Naive thymus-derived CD8-positive, alpha-beta T cell (primary cell): Measurements from ENCODE around the gene LSAMP. TPM values are rescaled to one million over a fixed set of nuclear protein-coding genes. Genes with fewer than 3 reads are reported as not detected.

ENCODE experiments used
- ATAC-seq, 2 donors: fragments of 150-1000 bp; cut with Tn5 transposase in 1 of 2; sonication (Bioruptor Pico), chemical (Tn5 transposase) in 1 of 2; 1 replicate in 1 of 2; 2 replicates in 1 of 2; pipeline ENCODE4 v1.10.0; 2021; ENCODE audit warnings: mild to moderate bottlenecking in 2 of 2, moderate library complexity in 2 of 2
- POLR2A ChIA-PET: fragments of 350-600 bp; sonication (Branson Sonifier 250); formaldehyde crosslinking; loops from one replicate; lab custom pipeline; 2021; ENCODE audit warnings: antibody characterized with exemption; lab: Charles Lee
- DNase-seq, 10 donors: peaks; one replicate each; pipeline versions ENCODE4 v3.0.0 to v3.0.0-alpha.2; 2020 to 2022
- H3K27ac Mint-ChIP-seq, 10 donors: one replicate each; pipeline ENCODE4 v1.8.0; 2020 to 2022; ENCODE audit warnings: mild to moderate bottlenecking in 10 of 10, mixed read lengths in 10 of 10, moderate library complexity in 4 of 10, inconsistent platforms in 1 of 10
- H3K27me3 Mint-ChIP-seq, 5 donors: one replicate each; pipeline ENCODE4 v1.8.0; 2021 to 2022; ENCODE audit warnings: mixed read lengths in 5 of 5
- H3K36me3 Mint-ChIP-seq, 3 donors: one replicate each; pipeline ENCODE4 v1.8.0; 2020 to 2022; ENCODE audit warnings: mixed read lengths in 3 of 3, mild to moderate bottlenecking in 2 of 3, inconsistent platforms in 1 of 3
- H3K4me1 Mint-ChIP-seq, 4 donors: one replicate each; pipeline ENCODE4 v1.8.0; 2021 to 2022; ENCODE audit warnings: mixed read lengths in 4 of 4
- H3K4me3 Mint-ChIP-seq, 10 donors: one replicate each; pipeline ENCODE4 v1.8.0; 2020 to 2022; ENCODE audit warnings: mild to moderate bottlenecking in 10 of 10, mixed read lengths in 10 of 10, moderate library complexity in 6 of 10, inconsistent platforms in 1 of 10
- H3K9me3 Mint-ChIP-seq, 9 donors: one replicate each; pipeline ENCODE4 v1.8.0; 2020 to 2022; ENCODE audit warnings: mixed read lengths in 9 of 9, mild to moderate bottlenecking in 3 of 9, inconsistent platforms in 1 of 9, moderate library complexity in 1 of 9
- polyA plus RNA-seq, 3 donors: library from polyadenylated mRNA; unstranded; fragments of 300-500 nt; fragmentation: Illumina TruSeq; gene quantifications; one replicate each; pipeline ENCODE4 v1.2.3, GENCODE V29; 2021
- total RNA-seq, 8 experiments: library from RNA in 2 of 8; stranded (reverse) in 2 of 8; gene quantifications; one replicate each; pipeline ENCODE4 v1.2.3 and lab custom pipeline; 2021 to 2026

LSAMP gene
- total and polyA plus RNA-seq, 5 experiments from 2014 or later: not detected

DNA sequence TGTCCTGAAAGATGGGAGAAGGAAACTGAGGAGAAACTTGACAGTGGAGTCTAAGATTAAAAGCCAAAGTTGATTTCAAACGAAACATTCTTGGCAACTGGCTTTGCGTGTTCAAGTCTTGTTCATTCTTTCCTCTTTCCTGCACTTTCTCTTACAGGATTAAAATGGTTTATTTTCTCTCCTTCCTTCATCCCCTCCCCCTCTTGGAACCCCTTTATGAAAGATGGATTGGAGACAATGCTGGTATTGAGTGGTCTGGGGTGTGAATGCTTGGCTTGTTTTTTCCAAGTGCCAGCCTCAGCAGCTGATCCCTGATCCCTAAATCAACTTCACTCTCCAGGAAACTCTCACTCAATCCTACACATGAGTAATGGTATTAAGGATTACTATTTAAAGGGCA lies 703 bp upstream of the LSAMP start:
- no peaks in the 10 kb centered on the region for H3K4me1 Mint-ChIP-seq
- peaks cover 0 to 15% (median 0%) of the 10 kb centered on the region in 3 donors for H3K36me3 Mint-ChIP-seq
- H3K27me3 Mint-ChIP-seq: peaks cover 7 to 23% (median 7%) of the 10 kb centered on the region in 5 donors
- H3K9me3 Mint-ChIP-seq: peaks cover 0 to 10% (median 8%) of the 10 kb centered on the region in 9 donors
- H3K27ac Mint-ChIP-seq: no peak overlapping the region
- no peak for DNase-seq
- H3K4me3 Mint-ChIP-seq: no peak overlapping the region
- no peak for ATAC-seq
- POLR2A ChIA-PET: no interaction called here

DNA sequence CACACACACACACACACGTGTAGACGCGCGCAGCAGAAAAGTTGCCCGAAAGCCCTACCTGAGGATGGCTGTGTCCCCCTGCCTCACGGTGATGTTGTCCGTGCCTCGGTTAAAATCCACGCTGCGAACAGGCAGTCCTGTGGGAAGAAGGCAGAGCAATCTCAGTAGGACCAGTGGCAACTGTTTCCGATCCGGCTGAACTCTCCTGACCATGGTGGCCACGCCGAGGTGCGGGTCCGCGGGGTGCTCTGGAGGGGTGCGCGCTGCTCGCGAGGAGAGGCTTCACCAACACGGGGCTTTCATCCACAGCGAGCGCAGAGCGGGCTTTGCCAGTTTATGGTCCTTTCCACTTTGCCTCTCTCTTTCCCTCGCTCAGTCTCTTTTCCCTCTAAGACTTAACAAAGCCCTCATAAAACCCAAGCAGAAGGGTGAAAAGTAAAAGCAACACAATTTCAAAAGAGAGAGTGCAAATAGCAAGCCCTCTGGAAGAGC lies 422 bp downstream of the LSAMP start:
- POLR2A ChIA-PET: no interaction called here
- DNase-seq: no peak
- Mint-ChIP-seq H3K27ac (no peak overlapping the region), H3K27me3 (peaks cover 7 to 23% (median 7%) of the 10 kb centered on the region in 5 donors), H3K36me3 (peaks cover 0 to 15% (median 0%) of the 10 kb centered on the region in 3 donors), H3K4me3 (no peak overlapping the region), H3K9me3 (peaks cover 0 to 10% (median 8%) of the 10 kb centered on the region in 9 donors), H3K4me1 (no peaks in the 10 kb centered on the region)
- no peak for ATAC-seq

DNA sequence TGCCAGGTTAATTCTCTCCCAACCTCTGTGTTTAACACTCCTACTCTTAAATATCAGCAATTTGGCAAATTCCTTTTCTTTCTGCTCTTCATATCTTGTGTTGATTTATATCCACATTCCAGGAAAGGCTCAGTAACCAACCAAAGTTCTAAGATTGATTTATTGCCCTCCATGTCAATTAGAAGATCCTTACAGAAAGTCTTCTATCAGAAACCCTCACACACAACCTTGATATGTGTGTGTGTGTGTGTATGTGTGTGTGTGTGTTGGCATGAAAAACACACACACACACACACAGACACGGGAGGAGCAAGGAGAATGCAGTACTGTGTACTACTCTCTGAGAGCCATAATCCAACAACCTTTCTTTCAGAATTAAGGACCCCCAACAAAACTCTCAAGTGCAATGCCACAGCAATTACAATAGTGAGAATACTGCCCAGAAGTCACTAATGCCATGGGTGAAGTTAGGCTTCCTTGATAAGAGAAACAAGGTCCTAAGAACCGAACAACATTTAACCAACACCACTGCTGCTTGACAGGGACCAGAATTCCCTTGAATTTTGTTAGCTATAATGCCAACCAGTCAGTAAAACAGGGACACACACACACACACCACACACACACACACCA lies 1.1 kb downstream of the LSAMP start:
- POLR2A ChIA-PET: no interaction called here
- H3K9me3 Mint-ChIP-seq: peaks cover 0 to 10% (median 8%) of the 10 kb centered on the region in 9 donors
- no peaks in the 10 kb centered on the region for H3K4me1 Mint-ChIP-seq
- no peak overlapping the region for H3K4me3 Mint-ChIP-seq
- DNase-seq: no peak
- H3K36me3 Mint-ChIP-seq: peaks cover 0 to 15% (median 0%) of the 10 kb centered on the region in 3 donors
- no peak overlapping the region for H3K27ac Mint-ChIP-seq
- no peak for ATAC-seq
- H3K27me3 Mint-ChIP-seq: peaks cover 7 to 23% (median 7%) of the 10 kb centered on the region in 5 donors

DNA sequence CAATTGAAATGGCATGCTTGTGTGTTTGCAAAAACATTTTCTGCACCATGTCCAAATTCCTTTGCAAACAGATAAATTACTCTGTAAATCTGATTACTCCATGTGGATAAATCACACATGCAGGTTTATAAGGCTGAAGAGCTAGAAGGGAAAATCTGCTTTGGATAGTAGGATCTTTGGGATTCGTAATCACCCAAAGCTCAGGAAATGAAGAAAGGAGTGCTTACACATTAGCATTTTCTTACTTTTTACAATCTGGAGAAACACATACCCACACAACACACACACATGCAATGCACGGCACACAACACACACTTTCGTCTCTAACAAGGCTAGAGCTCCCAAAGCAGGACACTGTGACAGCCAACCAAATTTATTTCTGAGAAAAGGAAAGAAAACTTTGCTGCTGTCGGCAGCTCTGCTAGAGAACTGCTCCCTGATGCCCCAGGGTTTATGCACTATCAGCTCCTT lies 2.1 kb downstream of the LSAMP start:
- H3K4me1 Mint-ChIP-seq: no peaks in the 10 kb centered on the region

DNA sequence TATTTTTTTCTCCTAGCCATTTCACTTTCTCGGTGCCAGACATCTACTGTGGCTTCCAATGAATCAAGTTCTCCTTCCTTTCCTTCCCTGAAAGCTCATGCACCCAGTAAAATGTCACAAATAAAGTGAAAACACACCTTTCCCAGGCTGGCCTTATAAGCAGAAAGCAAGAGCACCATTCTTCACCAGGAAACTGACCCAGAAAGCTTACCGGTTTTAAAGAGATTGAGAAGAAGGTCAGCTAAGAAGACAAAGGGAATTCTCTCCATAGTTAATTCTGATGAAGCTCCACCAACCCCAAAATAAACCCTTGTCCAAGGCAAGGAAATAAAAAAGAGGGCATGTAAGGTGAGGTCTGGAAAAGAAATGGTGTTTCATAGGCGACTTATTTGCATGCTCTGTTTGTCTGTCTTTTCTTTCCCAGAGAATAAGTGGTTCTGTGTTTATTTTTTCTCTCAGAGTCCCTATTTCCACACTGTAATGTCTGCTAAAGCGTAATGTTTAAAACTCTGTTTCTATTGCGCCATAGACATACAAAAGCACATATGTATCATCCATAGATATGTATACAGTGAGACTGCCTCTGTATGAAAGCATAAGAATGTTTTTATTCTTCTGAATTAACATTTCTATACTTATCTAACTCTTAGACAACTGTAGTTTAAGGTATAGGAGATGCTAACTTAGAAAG lies 2.8 kb downstream of the LSAMP start:
- Mint-ChIP-seq H3K27ac (no peak overlapping the region), H3K27me3 (peaks cover 5 to 23% (median 7%) of the 10 kb centered on the region in 5 donors), H3K4me1 (no peaks in the 10 kb centered on the region), H3K4me3 (no peak overlapping the region), H3K36me3 (peaks cover 0 to 13% (median 0%) of the 10 kb centered on the region in 3 donors), H3K9me3 (peaks cover 0 to 15% (median 6%) of the 10 kb centered on the region in 9 donors)
- POLR2A ChIA-PET: no interaction called here
- ATAC-seq (no peak), DNase-seq (no peak)

More for the DNA sequence above, 2.1 kb downstream of the LSAMP start:
- Mint-ChIP-seq H3K27ac (no peak overlapping the region), H3K9me3 (peaks cover 0 to 15% (median 8%) of the 10 kb centered on the region in 9 donors), H3K27me3 (peaks cover 7 to 23% (median 7%) of the 10 kb centered on the region in 5 donors), H3K36me3 (peaks cover 0 to 15% (median 0%) of the 10 kb centered on the region in 3 donors), H3K4me3 (no peak overlapping the region)
- POLR2A ChIA-PET: no interaction called here
- ATAC-seq (no peak), DNase-seq (no peak)

DNA sequence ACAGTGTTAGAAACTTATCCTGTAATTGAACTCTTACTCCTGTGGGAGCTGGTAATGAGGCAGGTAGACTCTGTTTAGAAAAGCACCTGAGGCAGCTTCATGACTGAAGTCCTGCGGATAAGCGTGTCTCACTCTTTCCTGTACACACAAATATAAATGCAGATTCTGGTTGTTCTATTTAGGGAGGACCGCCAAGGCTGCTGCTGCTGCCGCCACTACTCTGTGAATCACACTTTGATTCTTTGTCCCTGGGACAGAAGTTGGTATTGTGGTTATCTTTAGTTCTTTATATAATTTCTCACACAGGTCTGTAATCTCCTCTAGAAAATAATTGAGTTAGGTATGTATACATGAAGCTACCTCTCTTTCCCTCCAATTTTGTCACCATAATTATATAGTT lies 3.6 kb downstream of the LSAMP start:
- H3K27me3 Mint-ChIP-seq: peaks cover 5 to 23% (median 7%) of the 10 kb centered on the region in 5 donors
- no peak for ATAC-seq
- no peak overlapping the region for H3K27ac Mint-ChIP-seq
- H3K4me3 Mint-ChIP-seq: no peak overlapping the region
- H3K9me3 Mint-ChIP-seq: peaks cover 0 to 11% (median 6%) of the 10 kb centered on the region in 9 donors
- POLR2A ChIA-PET: no interaction called here
- H3K4me1 Mint-ChIP-seq: no peaks in the 10 kb centered on the region
- DNase-seq: no peak
- peaks cover 0 to 8% (median 0%) of the 10 kb centered on the region in 3 donors for H3K36me3 Mint-ChIP-seq

DNA sequence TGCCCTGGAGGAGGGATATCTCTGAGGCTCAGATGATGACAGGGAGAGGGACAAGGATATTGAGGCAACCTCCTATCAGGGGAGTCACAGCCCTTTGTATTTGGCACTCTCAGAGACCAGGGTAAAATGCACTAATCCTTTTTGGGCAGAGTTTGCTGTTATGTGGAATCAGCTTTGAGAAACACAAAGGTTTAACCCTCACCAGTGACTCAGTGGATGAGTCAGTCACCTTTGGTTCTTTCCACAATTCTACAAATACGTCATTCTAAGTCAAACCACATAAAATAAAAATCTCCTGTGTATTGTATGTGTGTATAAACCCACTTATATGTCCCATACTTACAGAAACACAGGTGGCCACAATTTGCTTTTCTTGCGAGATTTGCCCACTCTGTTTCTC lies 5.1 kb downstream of the LSAMP start:
- Mint-ChIP-seq H3K9me3 (peaks cover 0 to 15% (median 5%) of the 10 kb centered on the region in 9 donors), H3K27me3 (peaks cover 2 to 13% (median 4%) of the 10 kb centered on the region in 5 donors), H3K4me3 (no peak overlapping the region), H3K36me3 (peaks cover 0 to 8% (median 0%) of the 10 kb centered on the region in 3 donors), H3K27ac (no peak overlapping the region), H3K4me1 (no peaks in the 10 kb centered on the region)
- POLR2A ChIA-PET: no interaction called here
- DNase-seq (no peak), ATAC-seq (no peak)

DNA sequence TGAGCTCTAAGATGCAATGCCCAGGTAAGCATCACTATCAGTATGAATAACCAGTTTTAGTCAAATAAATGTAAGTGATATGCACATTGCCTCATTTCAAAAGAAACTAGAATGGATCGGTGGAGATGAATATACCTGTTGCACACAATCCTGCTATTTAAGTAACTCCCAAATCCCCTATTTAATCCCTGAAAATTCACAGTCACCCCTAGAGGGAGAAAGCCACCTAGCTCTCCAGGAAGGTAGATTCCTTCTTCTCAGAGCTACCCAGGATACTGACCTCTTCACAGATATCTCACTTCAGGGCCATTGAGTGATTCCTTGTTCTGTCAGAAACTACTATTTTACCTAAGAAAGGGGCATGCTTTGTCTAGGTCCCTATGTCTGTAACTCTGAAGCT lies 11.7 kb downstream of the LSAMP start:
- DNase-seq: no peak
- POLR2A ChIA-PET: no interaction called here

DNA sequence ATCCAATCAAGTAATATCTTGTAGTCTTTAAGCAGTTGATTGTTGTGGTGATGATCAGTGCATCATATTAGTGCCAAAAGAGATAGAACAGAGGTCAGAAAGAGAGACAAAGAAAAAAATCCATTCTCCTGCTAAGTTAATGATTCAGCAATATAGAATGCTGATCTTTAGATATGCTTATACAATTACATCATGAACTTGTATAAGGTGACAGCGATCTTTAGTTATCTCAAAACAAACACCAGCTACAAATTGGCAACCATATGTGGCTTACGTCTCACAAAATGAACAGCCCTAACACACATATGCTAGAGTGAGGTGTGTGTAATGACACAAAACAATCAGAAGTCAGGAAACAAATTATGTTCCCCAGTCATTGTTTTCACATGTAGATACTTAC lies 12.5 kb downstream of the LSAMP start:
- no peak overlapping the region for H3K4me3 Mint-ChIP-seq
- H3K36me3 Mint-ChIP-seq: no peaks in the 10 kb centered on the region
- H3K27me3 Mint-ChIP-seq: no peaks in the 10 kb centered on the region
- no peak for ATAC-seq
- H3K9me3 Mint-ChIP-seq: peaks cover 0 to 19% (median 8%) of the 10 kb centered on the region in 9 donors
- H3K4me1 Mint-ChIP-seq: no peaks in the 10 kb centered on the region
- no peak overlapping the region for H3K27ac Mint-ChIP-seq
- POLR2A ChIA-PET: no interaction called here
- DNase-seq: no peak

More for the DNA sequence above, 11.7 kb downstream of the LSAMP start:
- H3K4me1 Mint-ChIP-seq: no peaks in the 10 kb centered on the region
- H3K36me3 Mint-ChIP-seq: no peaks in the 10 kb centered on the region
- H3K27ac Mint-ChIP-seq: no peak overlapping the region
- H3K4me3 Mint-ChIP-seq: no peak overlapping the region
- no peak for ATAC-seq
- peaks cover 0 to 19% (median 8%) of the 10 kb centered on the region in 9 donors for H3K9me3 Mint-ChIP-seq
- no peaks in the 10 kb centered on the region for H3K27me3 Mint-ChIP-seq

DNA sequence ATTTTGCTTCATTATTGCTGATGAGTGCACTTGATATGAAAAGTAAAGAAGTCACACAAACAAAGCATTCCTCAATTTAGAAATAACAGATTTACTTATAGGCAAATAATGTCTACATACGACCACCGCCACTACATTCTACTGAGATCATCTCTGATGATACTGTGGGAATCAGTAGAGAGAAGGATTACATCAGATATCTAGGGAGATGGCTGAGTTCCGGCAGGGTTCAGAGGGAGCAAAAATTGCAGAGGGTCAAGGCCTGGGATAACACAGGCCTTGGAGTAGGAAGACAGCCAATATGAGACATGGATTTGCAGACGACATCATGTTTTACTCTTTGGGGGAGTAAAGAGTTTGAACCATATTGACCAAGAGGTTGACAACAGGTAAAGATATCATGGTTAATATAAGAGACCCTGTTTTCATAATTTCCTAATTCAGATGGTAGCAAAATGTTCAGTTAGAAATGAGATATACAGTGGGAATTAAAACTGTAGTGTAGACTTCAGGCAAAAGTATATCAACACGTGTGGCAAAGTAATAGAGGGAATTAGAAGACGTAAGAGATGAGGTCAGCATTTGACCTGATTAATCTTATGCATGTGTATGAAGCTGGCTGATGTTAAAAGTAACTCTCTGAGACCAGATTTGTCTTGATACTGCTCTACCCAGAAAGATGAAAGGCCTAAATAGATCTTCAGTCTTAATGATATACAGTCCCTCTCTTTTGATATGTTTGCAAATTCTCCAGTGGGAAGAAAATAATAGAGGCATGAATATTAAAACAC lies 15.6 kb downstream of the LSAMP start:
- Mint-ChIP-seq H3K4me1 (no peaks in the 10 kb centered on the region), H3K27ac (no peak overlapping the region), H3K27me3 (no peaks in the 10 kb centered on the region), H3K9me3 (peaks cover 0 to 18% (median 8%) of the 10 kb centered on the region in 9 donors), H3K36me3 (no peaks in the 10 kb centered on the region), H3K4me3 (no peak overlapping the region)
- ATAC-seq (no peak), DNase-seq (no peak)
- POLR2A ChIA-PET: no interaction called here

DNA sequence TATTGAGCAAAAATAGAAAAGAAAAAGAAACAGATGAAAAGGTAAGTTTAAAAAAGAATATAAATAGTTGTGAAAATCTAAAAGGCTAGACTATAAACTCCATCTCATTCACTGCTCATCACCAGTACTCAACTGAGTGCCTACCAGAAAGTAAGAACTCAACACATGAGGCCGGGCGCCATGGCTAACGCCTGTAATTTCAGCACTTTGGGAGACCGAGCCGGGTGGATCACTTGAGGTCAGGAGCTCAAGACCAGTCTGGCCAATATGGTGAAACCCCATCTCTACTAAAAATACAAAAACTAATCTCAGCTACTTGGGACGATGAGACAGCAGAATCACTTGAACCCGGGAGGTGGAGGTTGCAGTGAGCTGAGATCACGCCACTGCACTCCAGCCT lies 19.3 kb downstream of the LSAMP start:
- Mint-ChIP-seq H3K4me1 (no peaks in the 10 kb centered on the region), H3K9me3 (peaks cover 0 to 17% (median 8%) of the 10 kb centered on the region in 9 donors), H3K4me3 (no peak overlapping the region), H3K36me3 (no peaks in the 10 kb centered on the region), H3K27me3 (no peaks in the 10 kb centered on the region), H3K27ac (no peak overlapping the region)
- ATAC-seq (no peak), DNase-seq (no peak)
- POLR2A ChIA-PET: no interaction called here

DNA sequence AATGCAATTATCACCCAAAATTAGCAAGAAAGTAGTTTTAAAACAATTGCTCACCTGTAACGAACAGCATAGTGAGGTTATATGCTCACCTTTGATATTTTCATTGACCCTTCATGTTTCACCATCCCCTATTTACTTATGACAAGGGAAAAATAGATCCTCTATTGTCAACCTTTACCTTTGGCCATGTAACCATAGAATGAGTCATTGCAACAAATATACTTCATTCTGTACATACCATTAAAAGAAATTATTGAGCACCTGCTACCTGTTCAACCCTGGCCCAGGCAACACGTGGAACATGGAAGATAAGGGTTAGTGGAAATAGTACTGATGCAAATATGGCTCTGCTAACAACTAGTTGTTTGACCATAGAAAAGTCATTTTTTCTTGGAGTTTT lies 20.2 kb downstream of the LSAMP start:
- no peaks in the 10 kb centered on the region for H3K36me3 Mint-ChIP-seq
- no peak overlapping the region for H3K4me3 Mint-ChIP-seq
- no peak overlapping the region for H3K27ac Mint-ChIP-seq
- H3K27me3 Mint-ChIP-seq: no peaks in the 10 kb centered on the region
- H3K9me3 Mint-ChIP-seq: peaks cover 0 to 17% (median 8%) of the 10 kb centered on the region in 9 donors
- no peaks in the 10 kb centered on the region for H3K4me1 Mint-ChIP-seq
- no peak for DNase-seq
- POLR2A ChIA-PET: no interaction called here
- ATAC-seq: no peak
